Transverse colon (tissue), 4 donors: ENCODE data around the gene NCKAP5L.

Experiments used
- EP300 ChIP-seq: sonication (generic); formaldehyde crosslinking; IDR thresholded peaks from one replicate; pipeline ENCODE4 v1.6.1; 2017; ENCODE audit warnings: antibody characterized with exemption, low read depth
- POLR2A ChIP-seq: fragments of 450-650 bp; IDR thresholded peaks from one replicate; pipeline ENCODE4 v1.6.1; 2016; ENCODE audit warnings: antibody characterized with exemption, mild to moderate bottlenecking, moderate library complexity
- POLR2AphosphoS5 ChIP-seq, 3 donors: sonication (generic); formaldehyde crosslinking; IDR thresholded peaks; one replicate each; pipeline ENCODE4 v1.6.1; 2016; ENCODE audit warnings: antibody characterized with exemption in 3 of 3
- TF ChIP-seq, protein P1 (sequence below), 5 experiments: fragments of 200-600 bp in 3 of 5; fragments of 450-650 bp in 2 of 5; sonication (generic) in 3 of 5; IDR thresholded peaks; 1 replicate in 2 of 5; 2 replicates in 3 of 5; pipeline ENCODE4 v1.5.1; 2016 to 2017; ENCODE audit warnings: antibody characterized with exemption in 5 of 5, inconsistent platforms in 3 of 5, mild to moderate bottlenecking in 2 of 5, moderate library complexity in 1 of 5

DNA sequence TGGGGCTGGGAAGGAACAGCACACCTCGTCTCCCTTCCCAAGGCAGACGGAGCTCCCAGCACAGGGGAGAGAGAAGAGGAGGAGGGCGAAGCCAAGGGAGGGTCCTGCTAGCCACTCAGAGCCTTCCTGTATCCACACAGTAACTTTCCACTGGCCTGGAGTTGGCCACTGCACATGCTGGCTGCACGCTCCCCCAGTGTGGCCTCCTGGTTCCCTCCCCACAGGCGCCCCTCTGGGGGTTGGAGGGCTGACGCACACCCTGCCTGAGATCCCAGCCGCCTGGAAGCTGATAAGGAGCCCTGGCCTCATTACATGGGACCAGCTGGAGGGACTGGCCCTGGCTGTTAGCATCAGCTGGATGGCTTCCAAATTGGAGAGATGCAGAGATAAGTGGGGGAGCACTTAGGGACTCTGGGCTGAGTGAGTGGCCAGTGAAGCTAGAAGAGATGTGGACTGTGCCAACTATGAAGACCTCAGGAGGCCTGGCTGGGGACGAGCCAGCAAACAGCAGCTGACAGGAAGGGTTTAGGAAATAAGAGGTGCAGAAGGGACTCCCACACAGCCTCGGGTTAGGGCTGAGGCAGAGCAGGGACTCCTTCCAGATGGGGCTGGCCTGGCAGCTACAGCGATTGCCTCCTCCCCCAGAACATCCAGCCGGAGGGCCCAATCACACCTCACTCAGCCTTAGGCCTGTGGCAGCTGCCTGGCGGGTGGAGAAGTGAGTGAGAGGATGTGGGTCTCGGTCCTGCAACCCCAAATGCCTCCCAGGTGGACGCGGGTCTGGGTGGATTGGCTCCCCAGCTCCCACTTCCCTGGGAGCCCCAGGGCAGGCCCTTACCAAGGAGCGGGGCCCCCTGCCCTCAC, 41.0 kb upstream of the NCKAP5L start:
- TF ChIP-seq POLR2AphosphoS5 (IDR thresholded peaks at IDR 0.05) = peak in 2 of 3 donors; percentile 9 to 14
- TF ChIP-seq, protein P1, sequence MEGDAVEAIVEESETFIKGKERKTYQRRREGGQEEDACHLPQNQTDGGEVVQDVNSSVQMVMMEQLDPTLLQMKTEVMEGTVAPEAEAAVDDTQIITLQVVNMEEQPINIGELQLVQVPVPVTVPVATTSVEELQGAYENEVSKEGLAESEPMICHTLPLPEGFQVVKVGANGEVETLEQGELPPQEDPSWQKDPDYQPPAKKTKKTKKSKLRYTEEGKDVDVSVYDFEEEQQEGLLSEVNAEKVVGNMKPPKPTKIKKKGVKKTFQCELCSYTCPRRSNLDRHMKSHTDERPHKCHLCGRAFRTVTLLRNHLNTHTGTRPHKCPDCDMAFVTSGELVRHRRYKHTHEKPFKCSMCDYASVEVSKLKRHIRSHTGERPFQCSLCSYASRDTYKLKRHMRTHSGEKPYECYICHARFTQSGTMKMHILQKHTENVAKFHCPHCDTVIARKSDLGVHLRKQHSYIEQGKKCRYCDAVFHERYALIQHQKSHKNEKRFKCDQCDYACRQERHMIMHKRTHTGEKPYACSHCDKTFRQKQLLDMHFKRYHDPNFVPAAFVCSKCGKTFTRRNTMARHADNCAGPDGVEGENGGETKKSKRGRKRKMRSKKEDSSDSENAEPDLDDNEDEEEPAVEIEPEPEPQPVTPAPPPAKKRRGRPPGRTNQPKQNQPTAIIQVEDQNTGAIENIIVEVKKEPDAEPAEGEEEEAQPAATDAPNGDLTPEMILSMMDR (IDR thresholded peaks at IDR 0.05) = no peak
- no peak for TF ChIP-seq EP300
- no peak for TF ChIP-seq POLR2A
